Vagina (tissue), 2 donors: ENCODE measurements around the gene OTOS.

ENCODE experiments used
- CTCF ChIP-seq, 3 experiments: fragments of 450-650 bp in 2 of 3; fragments of 200-600 bp in 1 of 3; sonication (generic) in 1 of 3; IDR thresholded peaks; one replicate each; pipeline ENCODE4 v1.5.1; 2017 to 2019; ENCODE audit warnings: antibody characterized with exemption in 3 of 3, mild to moderate bottlenecking in 2 of 3, moderate library complexity in 2 of 3
- POLR2AphosphoS5 ChIP-seq, 2 donors: sonication (generic); formaldehyde crosslinking; IDR thresholded peaks; one replicate each; pipeline ENCODE4 v1.9.0; 2017; ENCODE audit warnings: antibody characterized with exemption in 2 of 2, mild to moderate bottlenecking in 2 of 2, low read depth in 1 of 2; ENCODE audit not compliant: insufficient read depth in 1 of 2

- TF ChIP-seq POLR2AphosphoS5 (IDR thresholded peaks at IDR 0.05; ENCODE audit: insufficient read depth in 1 of 2, low read depth in 1 of 2) (no peak), CTCF (IDR thresholded peaks at IDR 0.05) (peak in 1 of 3 experiments; percentile 17)
Observed at GRCh38 chr2:240149943-240150784, 9.7 kb upstream of the OTOS start.
